ENCODE measurements around the gene FOSB. TPM values are rescaled to one million over a fixed set of nuclear protein-coding genes. Genes with fewer than 3 reads are reported as not detected.

Gene FOSB
- total and polyA plus RNA-seq, 9 donors = 2.9 to 295 (median 44.3) TPM

DNA sequence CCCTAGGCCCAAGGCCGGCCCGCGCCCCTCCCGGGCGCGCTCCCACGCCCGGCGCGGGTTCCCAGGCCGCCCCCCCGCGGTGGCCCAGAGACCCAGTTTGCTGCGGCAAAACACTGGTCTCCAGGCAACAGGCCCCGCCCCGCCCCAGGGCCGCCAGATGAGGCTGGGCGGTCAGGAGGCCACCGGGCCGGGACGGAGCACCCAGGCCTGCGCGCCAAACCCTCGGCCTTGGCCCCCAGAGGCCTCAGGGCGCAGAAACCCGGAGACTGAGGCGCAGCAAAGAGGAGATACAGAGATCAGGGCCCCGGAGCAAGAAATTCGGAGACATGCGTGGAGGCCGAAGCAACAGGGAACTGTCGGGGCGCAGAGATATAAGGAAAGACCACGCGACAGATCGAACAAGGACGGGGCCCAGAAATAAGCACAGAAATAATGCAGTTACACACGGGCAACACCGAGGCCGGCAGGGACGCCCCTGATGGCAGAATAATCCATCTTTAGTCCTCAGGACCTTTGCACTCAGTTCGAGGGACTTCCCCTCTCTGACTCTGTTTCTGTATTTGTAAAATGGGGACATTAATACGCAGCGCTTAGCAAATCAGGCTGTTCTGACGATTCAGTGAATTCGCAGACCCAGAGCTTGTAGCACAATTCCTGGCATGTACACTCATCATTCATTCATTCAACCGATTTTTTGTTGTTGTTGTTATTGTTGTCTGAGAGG is 23.3 kb upstream of the FOSB start:
- peak; percentile 95 to 99 (median 98) for DNase-seq
- Histone ChIP-seq H3K36me3 (no peaks in the 10 kb centered on the region), H3K9me3 (no peaks in the 10 kb centered on the region), H3K4me3 (peak overlapping the region; percentile 55), H3K27me3 (no peaks in the 10 kb centered on the region), H3K27ac (peak overlapping the region; percentile 80 to 87), H3K4me1 (ENCODE audit: insufficient read depth) (peaks cover 12% of the 10 kb centered on the region)
- intact Hi-C loops (cut with DNase I) = no loop called here
- TF ChIP-seq EP300 (IDR thresholded peaks at IDR 0.05) (no peak), POLR2A (IDR thresholded peaks at IDR 0.05) (no peak), CTCF (IDR thresholded peaks at IDR 0.05) (no peak)
- 7 to 13% (median 10%) methylated on average over 38 to 47 of the region's 47 CpGs for WGBS, 3 donors

- WGBS, 3 donors = 90 to 92% (median 92%) methylated on average over 4 of the region's 4 CpGs
- no peaks in the 10 kb centered on the region for H3K9me3 ChIP-seq
- no peaks in the 10 kb centered on the region for H3K27me3 ChIP-seq
- no peak overlapping the region for H3K4me3 ChIP-seq
- TF ChIP-seq EP300 (IDR thresholded peaks at IDR 0.05) (no peak), POLR2A (IDR thresholded peaks at IDR 0.05) (no peak)
- intact Hi-C loops (cut with DNase I) = no loop called here
- DNase-seq = no peak
- H3K27ac ChIP-seq = peak overlapping the region in 1 of 2 donors; percentile 87
- peaks cover 12% of the 10 kb centered on the region for H3K4me1 ChIP-seq (ENCODE audit: insufficient read depth)
- no peaks in the 10 kb centered on the region for H3K36me3 ChIP-seq
These were observed 22.7 kb upstream of the FOSB start for GRCh38 chr19:45445139-45445538.

- WGBS, 3 donors = 80 to 84% (median 81%) methylated on average over 6 of the region's 6 CpGs
- Histone ChIP-seq H3K4me1 (ENCODE audit: insufficient read depth) (peaks cover 11% of the 10 kb centered on the region), H3K36me3 (no peaks in the 10 kb centered on the region), H3K4me3 (no peak overlapping the region), H3K27me3 (no peaks in the 10 kb centered on the region), H3K9me3 (no peaks in the 10 kb centered on the region), H3K27ac (no peak overlapping the region)
- TF ChIP-seq EP300 (IDR thresholded peaks at IDR 0.05) (no peak), CTCF (IDR thresholded peaks at IDR 0.05) (no peak), POLR2A (IDR thresholded peaks at IDR 0.05) (no peak)
- intact Hi-C loops (cut with DNase I) = no loop called here
- no peak for DNase-seq
These were observed 21.5 kb upstream of the FOSB start for GRCh38 chr19:45446295-45446694.

- Histone ChIP-seq H3K9me3 (no peaks in the 10 kb centered on the region), H3K4me1 (ENCODE audit: insufficient read depth) (peaks cover 13% of the 10 kb centered on the region), H3K27ac (no peak overlapping the region), H3K27me3 (no peaks in the 10 kb centered on the region), H3K36me3 (no peaks in the 10 kb centered on the region), H3K4me3 (no peak overlapping the region)
- intact Hi-C loops (cut with DNase I) = no loop called here
- TF ChIP-seq CTCF (IDR thresholded peaks at IDR 0.05) = no peak
- TF ChIP-seq EP300 (IDR thresholded peaks at IDR 0.05) = no peak
- TF ChIP-seq POLR2A (IDR thresholded peaks at IDR 0.05) = no peak
- 72 to 81% (median 77%) methylated on average over 7 of the region's 7 CpGs for WGBS, 3 donors
- DNase-seq = no peak
These were observed 20.9 kb upstream of the FOSB start for GRCh38 chr19:45446944-45447343.

DNA sequence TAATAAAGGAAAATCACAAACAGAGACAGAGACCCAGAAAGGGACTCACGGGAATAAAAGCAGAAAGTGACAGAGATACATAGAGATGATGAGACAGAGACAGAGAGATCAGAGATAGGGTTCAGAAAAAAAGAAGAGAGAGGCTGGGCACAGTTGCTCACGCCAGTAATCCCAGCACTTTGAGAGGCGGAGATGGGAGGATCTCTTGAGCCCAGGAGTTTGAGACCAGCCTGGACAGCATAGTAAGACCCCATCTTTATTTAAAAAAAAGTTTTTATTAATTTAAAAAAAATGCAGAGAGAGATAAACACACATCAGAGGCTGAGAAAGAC is 19.4 kb upstream of the FOSB start:
- H3K4me1 ChIP-seq (ENCODE audit: insufficient read depth) = peaks cover 13% of the 10 kb centered on the region
- no peak for DNase-seq
- no peaks in the 10 kb centered on the region for H3K9me3 ChIP-seq
- no peaks in the 10 kb centered on the region for H3K36me3 ChIP-seq
- 88 to 96% (median 91%) methylated on average over 3 of the region's 3 CpGs for WGBS, 3 donors
- intact Hi-C loops (cut with DNase I) = no loop called here
- TF ChIP-seq CTCF (IDR thresholded peaks at IDR 0.05) (no peak), EP300 (IDR thresholded peaks at IDR 0.05) (no peak), POLR2A (IDR thresholded peaks at IDR 0.05) (no peak)
- H3K27me3 ChIP-seq = no peaks in the 10 kb centered on the region
- H3K4me3 ChIP-seq = no peak overlapping the region
- H3K27ac ChIP-seq = no peak overlapping the region

Data from ovary (tissue), 9 donors.